Renal cortical epithelial cell (primary cell): Measurements from ENCODE around the gene PLEKHN1. TPM values are rescaled to one million over a fixed set of nuclear protein-coding genes. Genes with fewer than 3 reads are reported as not detected.

Experiments
- total RNA-seq: library from RNA; depleted of rRNA; stranded (reverse); fragments of >200 nt; gene quantifications from 2 replicates; pipeline ENCODE4 v1.2.3, GENCODE V29; 2014

PLEKHN1 gene
- total RNA-seq, 1 donor from 2014 or later = 2.4 TPM

Other genes with a start within 250 kb of the PLEKHN1 start
- gene SAMD11, start 42.6 kb upstream of the PLEKHN1 start, total RNA-seq = 0.87 and 20.1 TPM in 2 replicates
- gene NOC2L, start 7.2 kb upstream of the PLEKHN1 start, total RNA-seq = 59.7 and 88.7 TPM in 2 replicates
- gene KLHL17, start 5.9 kb upstream of the PLEKHN1 start, total RNA-seq = 1.9 and 10.1 TPM in 2 replicates
- 0.10 TPM in 1 of 2 replicates, not detected in the other for gene PERM1, start 15.6 kb downstream of the PLEKHN1 start, total RNA-seq
- gene HES4, start 33.6 kb downstream of the PLEKHN1 start, total RNA-seq = 12.4 and 78.1 TPM in 2 replicates
- gene ISG15, start 47.0 kb downstream of the PLEKHN1 start, total RNA-seq = 15.7 and 196 TPM in 2 replicates
- gene AGRN, start 53.6 kb downstream of the PLEKHN1 start, total RNA-seq = 353 and 1,083 TPM in 2 replicates
- gene RNF223, start 107.8 kb downstream of the PLEKHN1 start, total RNA-seq = 1.0 TPM in 1 of 2 replicates, not detected in the other
- 8.7 and 9.8 TPM in 2 replicates for gene C1orf159, start 149.6 kb downstream of the PLEKHN1 start, total RNA-seq
- gene TTLL10, start 207.4 kb downstream of the PLEKHN1 start, total RNA-seq = 0.15 TPM in 1 of 2 replicates, not detected in the other
- gene TNFRSF18, start 240.1 kb downstream of the PLEKHN1 start, total RNA-seq = 0.50 TPM in 1 of 2 replicates, not detected in the other
- not detected in 2 replicates for gene TNFRSF4, start 247.7 kb downstream of the PLEKHN1 start, total RNA-seq